H1 (cell line): ENCODE measurements around the gene DCBLD2. TPM values are rescaled to one million over a fixed set of nuclear protein-coding genes. Genes with fewer than 3 reads are reported as not detected.

Source experiments
- CTCF ChIA-PET: fragments of 300-600 bp; sonication (Branson Sonifier 250); formaldehyde crosslinking; loops from one replicate; lab custom pipeline; 2021; ENCODE audit not compliant: partially characterized antibody; lab: Charles Lee
- POLR2A ChIA-PET: fragments of 300-600 bp; sonication (Branson Sonifier 250); formaldehyde crosslinking; loops from one replicate; lab custom pipeline; 2021; ENCODE audit warnings: inconsistent platforms; ENCODE audit not compliant: partially characterized antibody; lab: Charles Lee
- DNase-seq, 2 experiments: peaks; one replicate each; pipeline versions ENCODE4 v3.0.0 to v3.0.0-alpha.2; 2010 to 2022; ENCODE audit warnings: low spot score in 2 of 2, low read depth in 1 of 2, mixed read lengths in 1 of 2
- FAIRE-seq: peaks from 2 replicates; lab custom pipeline; 2011; peaks lifted over from hg19 to GRCh38; lab: Jason Lieb, UNC
- H2AFZ ChIP-seq: 2 replicates; pipeline ENCODE4 v1.8.1; 2012; ENCODE audit warnings: low read length, inconsistent platforms
- H2AK5ac ChIP-seq: 2 replicates; pipeline ENCODE4 v1.6.1; 2013; ENCODE audit warnings: low read depth, low read length
- H2BK120ac ChIP-seq: replicated peaks from 2 replicates; pipeline ENCODE3; 2013; ENCODE audit warnings: low read depth, low read length, inconsistent platforms
- H2BK12ac ChIP-seq: 2 replicates; pipeline ENCODE4 v1.6.1; 2013; ENCODE audit warnings: low read depth, low read length
- H2BK15ac ChIP-seq: 2 replicates; pipeline ENCODE4 v1.6.1; 2013; ENCODE audit warnings: low read length
- H2BK20ac ChIP-seq: 2 replicates; pipeline ENCODE4 v1.6.1; 2013; ENCODE audit warnings: low read length
- H2BK5ac ChIP-seq: 2 replicates; pipeline ENCODE4 v1.6.1; 2013; ENCODE audit warnings: low read depth, low read length
- H3K14ac ChIP-seq: 2 replicates; pipeline ENCODE4 v1.6.1; 2013; ENCODE audit warnings: inconsistent platforms; ENCODE audit not compliant: insufficient read length
- H3K18ac ChIP-seq: 2 replicates; pipeline ENCODE4 v1.6.1; 2013; ENCODE audit warnings: low read length; ENCODE audit errors: extremely low read depth
- H3K23ac ChIP-seq: 2 replicates; pipeline ENCODE4 v1.6.1; 2013; ENCODE audit warnings: inconsistent platforms; ENCODE audit not compliant: insufficient read length
- H3K23me2 ChIP-seq: 2 replicates; pipeline ENCODE4 v1.6.1; 2013; ENCODE audit warnings: low read depth, low read length
- H3K27ac ChIP-seq: 2 replicates; pipeline ENCODE4 v1.6.1; 2011; ENCODE audit warnings: low read depth, low read length, inconsistent platforms
- H3K27me3 ChIP-seq, 4 experiments: replicated peaks in 1 of 4; 1 replicate in 1 of 4; 2 replicates in 3 of 4; pipeline versions ENCODE4 v1.6.1 to v1.8.1; 2011 to 2013; ENCODE audit warnings: low read length in 3 of 4, mild to moderate bottlenecking in 3 of 4, inconsistent platforms in 2 of 4, mixed read lengths in 2 of 4, moderate library complexity in 1 of 4; ENCODE audit not compliant: control insufficient read depth in 3 of 4, insufficient read depth in 3 of 4; ENCODE audit errors: extremely low read depth in 1 of 4
- H3K36me3 ChIP-seq, 4 experiments: 2 replicates each; pipeline versions ENCODE4 v1.6.1 to v1.8.1; 2011 to 2013; ENCODE audit warnings: mild to moderate bottlenecking in 4 of 4, low read length in 3 of 4, moderate library complexity in 2 of 4, control low read depth in 1 of 4, inconsistent platforms in 1 of 4; ENCODE audit not compliant: insufficient read depth in 4 of 4, control insufficient read depth in 2 of 4
- H3K4ac ChIP-seq: replicated peaks from 2 replicates; pipeline ENCODE3; 2013; ENCODE audit warnings: low read length, low read depth, mixed read lengths, inconsistent platforms; ENCODE audit not compliant: insufficient read length
- H3K4me1 ChIP-seq, 4 experiments: replicated peaks in 1 of 4; 1 replicate in 1 of 4; 2 replicates in 3 of 4; pipeline versions ENCODE4 v1.6.1 to v1.8.1; 2011 to 2013; ENCODE audit warnings: low read length in 3 of 4, inconsistent platforms in 2 of 4, mixed read lengths in 1 of 4; ENCODE audit not compliant: insufficient read depth in 4 of 4, control insufficient read depth in 3 of 4
- H3K4me2 ChIP-seq, 2 experiments: 2 replicates each; pipeline versions ENCODE4 v1.6.1 to v1.8.1; 2011 to 2013; ENCODE audit warnings: low read depth in 2 of 2, low read length in 2 of 2, control low read depth in 1 of 2, inconsistent platforms in 1 of 2, mild to moderate bottlenecking in 1 of 2; ENCODE audit not compliant: insufficient read depth in 1 of 2
- H3K4me3 ChIP-seq, 4 experiments: fragments of 200-600, 300-600 bp in 1 of 4; sonication (generic), shearing (Covaris generic), sonication (Bioruptor Twin) in 1 of 4; 2 replicates each; pipeline versions ENCODE4 v1.5.1 to v1.8.1; 2011 to 2016; ENCODE audit warnings: low read length in 4 of 4, low read depth in 3 of 4, control low read depth in 2 of 4, inconsistent platforms in 2 of 4, mild to moderate bottlenecking in 2 of 4, mixed read lengths in 1 of 4, moderate library complexity in 1 of 4; ENCODE audit not compliant: insufficient read depth in 2 of 4; ENCODE audit errors: extremely low read depth in 1 of 4
- H3K56ac ChIP-seq: replicated peaks from 2 replicates; pipeline ENCODE3; 2013; ENCODE audit warnings: low read depth, mild to moderate bottlenecking, mixed read lengths, low read length, inconsistent platforms; ENCODE audit not compliant: insufficient read length
- H3K79me1 ChIP-seq: 2 replicates; pipeline ENCODE4 v1.6.1; 2013; ENCODE audit warnings: low read depth, low read length, control low read depth
- H3K79me2 ChIP-seq, 2 experiments: 2 replicates each; pipeline versions ENCODE4 v1.6.1 to v1.8.1; 2012 to 2013; ENCODE audit warnings: low read length in 2 of 2, mild to moderate bottlenecking in 2 of 2, inconsistent platforms in 1 of 2; ENCODE audit not compliant: insufficient read depth in 2 of 2, control insufficient read depth in 1 of 2
- H3K9ac ChIP-seq, 4 experiments: replicated peaks in 1 of 4; 1 replicate in 1 of 4; 2 replicates in 3 of 4; pipeline versions ENCODE4 v1.6.1 to v1.8.1; 2011 to 2013; ENCODE audit warnings: low read depth in 3 of 4, low read length in 3 of 4, control low read depth in 2 of 4, mild to moderate bottlenecking in 2 of 4, moderate library complexity in 2 of 4, inconsistent platforms in 1 of 4; ENCODE audit errors: extremely low read depth in 1 of 4
- H3K9me3 ChIP-seq, 2 experiments: 2 replicates each; pipeline versions ENCODE4 v1.6.1 to v1.8.1; 2012 to 2013; ENCODE audit warnings: mild to moderate bottlenecking in 2 of 2, moderate library complexity in 2 of 2, control low read depth in 1 of 2, inconsistent platforms in 1 of 2, low read depth in 1 of 2, low read length in 1 of 2, mixed read lengths in 1 of 2; ENCODE audit not compliant: insufficient read depth in 2 of 2
- H4K20me1 ChIP-seq, 2 experiments: replicated peaks in 1 of 2; 2 replicates each; pipeline versions ENCODE3 to v1.8.1; 2011 to 2013; ENCODE audit warnings: inconsistent platforms in 2 of 2, low read length in 2 of 2, mild to moderate bottlenecking in 1 of 2; ENCODE audit not compliant: insufficient read depth in 2 of 2, control insufficient read depth in 1 of 2
- H4K5ac ChIP-seq: 2 replicates; pipeline ENCODE4 v1.6.1; 2013; ENCODE audit warnings: low read length, low read depth, mixed read lengths, inconsistent platforms; ENCODE audit not compliant: insufficient read length
- H4K8ac ChIP-seq: 2 replicates; pipeline ENCODE4 v1.8.0; 2013; ENCODE audit warnings: mild to moderate bottlenecking, moderate library complexity, low read length, inconsistent platforms; ENCODE audit not compliant: insufficient read depth; ENCODE audit errors: extremely low read depth
- H4K91ac ChIP-seq: replicated peaks from 2 replicates; pipeline ENCODE3; 2013; ENCODE audit warnings: low read length, mixed read lengths, inconsistent platforms; ENCODE audit not compliant: insufficient read length
- ATF3 ChIP-seq: IDR thresholded peaks from 2 replicates; pipeline ENCODE4 v1.6.1; 2011; ENCODE audit warnings: low read depth, mild to moderate bottlenecking, low read length; ENCODE audit not compliant: insufficient read depth
- CBX5 ChIP-seq: fragments of 300-800, 300-1000 bp; sonication (generic); IDR thresholded peaks from 2 replicates; pipeline ENCODE4 v1.7.1; 2016; ENCODE audit warnings: antibody characterized with exemption, low read length, low read depth
- CEBPB ChIP-seq: IDR thresholded peaks from 2 replicates; pipeline ENCODE4 v1.6.1; 2012; ENCODE audit warnings: low read depth, low read length
- CHD1 ChIP-seq: IDR thresholded peaks from 2 replicates; pipeline ENCODE4 v1.6.1; 2012; ENCODE audit warnings: low read depth, low read length, improper control_type of control experiment
- EP300 ChIP-seq, 2 experiments: IDR thresholded peaks; 1 replicate in 1 of 2; 2 replicates in 1 of 2; pipeline ENCODE4 v1.6.1; 2011 to 2012; ENCODE audit warnings: low read depth in 2 of 2, low read length in 2 of 2, mild to moderate bottlenecking in 2 of 2, borderline replicate concordance in 1 of 2, inconsistent platforms in 1 of 2, moderate library complexity in 1 of 2
- FOSL1 ChIP-seq: IDR thresholded peaks from 2 replicates; pipeline ENCODE4 v1.6.1; 2011; ENCODE audit warnings: mild to moderate bottlenecking, low read depth, low read length, moderate library complexity; ENCODE audit not compliant: insufficient read depth
- HDAC2 ChIP-seq, 2 experiments: fragments of 300-600 bp in 1 of 2; sonication (generic) in 1 of 2; IDR thresholded peaks; 2 replicates each; pipeline ENCODE4 v1.6.1; 2011 to 2012; ENCODE audit warnings: low read depth in 2 of 2, low read length in 2 of 2, mild to moderate bottlenecking in 2 of 2, moderate library complexity in 2 of 2, borderline replicate concordance in 1 of 2, inconsistent platforms in 1 of 2
- KDM5A ChIP-seq: fragments of 200-600 bp; IDR thresholded peaks from 2 replicates; pipeline ENCODE4 v1.7.1; 2012; ENCODE audit warnings: mild to moderate bottlenecking, low read length, inconsistent platforms, mixed read lengths
- MAX ChIP-seq: IDR thresholded peaks from 2 replicates; pipeline ENCODE4 v1.6.1; 2012; ENCODE audit warnings: inconsistent platforms
- NANOG ChIP-seq: IDR thresholded peaks from 2 replicates; pipeline ENCODE4 v1.6.1; 2011; ENCODE audit warnings: low read length, low read depth, mild to moderate bottlenecking, inconsistent platforms; ENCODE audit not compliant: insufficient read depth, poor library complexity, severe bottlenecking
- RXRA ChIP-seq: IDR thresholded peaks from 2 replicates; pipeline ENCODE4 v1.6.1; 2011; ENCODE audit warnings: low read depth, mild to moderate bottlenecking, low read length, moderate library complexity; ENCODE audit not compliant: insufficient read depth
- SIN3A ChIP-seq, 2 experiments: IDR thresholded peaks in 1 of 2; conservative IDR thresholded peaks in 1 of 2; 2 replicates each; pipeline ENCODE4 v1.6.1; 2011 to 2012; ENCODE audit warnings: low read length in 2 of 2, improper control_type of control experiment in 1 of 2, low read depth in 1 of 2, mild to moderate bottlenecking in 1 of 2
- SP1 ChIP-seq: IDR thresholded peaks from 2 replicates; pipeline ENCODE4 v1.6.1; 2011; ENCODE audit warnings: low read depth, low read length
- WGBS, 2 experiments: shearing (Covaris generic) in 1 of 2; methylation state at CpG; one replicate each; pipeline versions ENCODE4 v1.1.6 to v1.1.7; 2013 to 2015; ENCODE audit warnings: low lambda C conversion rate in 2 of 2, mixed read lengths in 2 of 2, inconsistent platforms in 1 of 2, low coverage in 1 of 2, missing lambda C conversion rate in 1 of 2; ENCODE audit not compliant: insufficient replicate concordance in 2 of 2, insufficient coverage in 1 of 2, insufficient read length in 1 of 2; ENCODE audit errors: extremely low coverage in 1 of 2, missing lambda C conversion rate in 1 of 2; 5-methylcytosine and 5-hydroxymethylcytosine counted together
- polyA plus RNA-seq, 7 experiments: library from polyadenylated mRNA; depleted of rRNA in 3 of 7; stranded (reverse) in 5 of 7; unstranded in 2 of 7; fragments of >200 nt in 5 of 7; fragments of 200-250 nt in 2 of 7; gene quantifications; 1 replicate in 5 of 7; 2 replicates in 1 of 7; 4 replicates in 1 of 7; pipeline versions ENCODE4 v1.2.1 to v1.2.3, GENCODE V29; 2011 to 2013; ENCODE audit warnings: missing spikeins in 2 of 7, mixed read lengths in 2 of 7
- total RNA-seq: library from RNA; stranded (reverse); fragmentation: NEBNext Ultra II Directional; extraction: Animal tissue kit (Norgen Biotek cat#: 25700); gene quantifications from 2 replicates; pipeline ENCODE4 v1.2.1, GENCODE V29; 2021

The DCBLD2 gene
- total and polyA plus RNA-seq, 2 of the 8 experiments (the other 6 are each of a cell fraction or from before 2014, with no cell fraction given): 19.6 to 63.8 TPM

GRCh38 chr3:98788651-98789050 is 112.8 kb downstream of the DCBLD2 start:
- H4K91ac ChIP-seq: no peak overlapping the region
- no peak for FAIRE-seq
- no peak overlapping the region for H2BK5ac ChIP-seq
- CTCF ChIA-PET: interaction anchor here (0.8 to 1.2 kb wide), 2 partner anchors 12 to 186 kb away, joined by 4 to 5 read pairs; no protein-coding TSS in a partner anchor
- no peak overlapping the region for H3K4me3 ChIP-seq
- no peak overlapping the region for H4K8ac ChIP-seq
- no peak overlapping the region for H3K23ac ChIP-seq
- H2AFZ ChIP-seq: no peak overlapping the region
- H3K23me2 ChIP-seq: peaks cover 4% of the 10 kb centered on the region; the same call in 1 of the 2 replicates
- H3K56ac ChIP-seq: no peak overlapping the region
- no peaks in the 10 kb centered on the region for H3K27me3 ChIP-seq
- no peaks in the 10 kb centered on the region for H3K79me1 ChIP-seq
- WGBS, 2 experiments: 67% methylated on average over 2 of the region's 2 CpGs; no CpG with 5 or more reads in 1 of the 2 experiments
- no peak overlapping the region for H2BK15ac ChIP-seq
- no peak overlapping the region for H3K18ac ChIP-seq
- H3K9ac ChIP-seq: no peak overlapping the region
- no peak overlapping the region for H3K27ac ChIP-seq
- H3K4me2 ChIP-seq: no peak overlapping the region
- H3K14ac ChIP-seq: no peak overlapping the region
- H3K4ac ChIP-seq: no peak overlapping the region
- no peak overlapping the region for H4K5ac ChIP-seq
- H3K4me1 ChIP-seq: no peaks in the 10 kb centered on the region
- H2BK12ac ChIP-seq: no peak overlapping the region
- H4K20me1 ChIP-seq: no peaks in the 10 kb centered on the region
- no peak for DNase-seq
- peaks cover 0 to 2% (median 0%) of the 10 kb centered on the region in 4 experiments; a peak in 3 of 8 replicates for H3K36me3 ChIP-seq
- POLR2A ChIA-PET: no interaction called here
- no peak overlapping the region for H2BK20ac ChIP-seq
- no peaks in the 10 kb centered on the region for H3K9me3 ChIP-seq
- no peak overlapping the region for H2AK5ac ChIP-seq
- no peak overlapping the region for H2BK120ac ChIP-seq
- no peaks in the 10 kb centered on the region for H3K79me2 ChIP-seq
- TF ChIP-seq CEBPB (no peak), CBX5 (no peak), RXRA (no peak), FOSL1 (no peak), SP1 (no peak), EP300 (IDR thresholded peaks at IDR 0.05; ENCODE audit: borderline replicate concordance in 1 of 2, low read depth in 2 of 2, low read length in 2 of 2) (no peak), ATF3 (no peak), NANOG (no peak), HDAC2 (IDR thresholded peaks at IDR 0.05; ENCODE audit: borderline replicate concordance in 1 of 2, low read depth in 2 of 2, low read length in 2 of 2) (no peak), CHD1 (no peak), SIN3A (conservative IDR thresholded peaks at IDR 0.05 in 1 of 2, IDR thresholded peaks at IDR 0.05 in 1 of 2; ENCODE audit: low read depth in 1 of 2, low read length in 2 of 2) (no peak), KDM5A (no peak), MAX (no peak)
